ENCODE measurements around the gene LARP4B.

LARP4B gene

DNA sequence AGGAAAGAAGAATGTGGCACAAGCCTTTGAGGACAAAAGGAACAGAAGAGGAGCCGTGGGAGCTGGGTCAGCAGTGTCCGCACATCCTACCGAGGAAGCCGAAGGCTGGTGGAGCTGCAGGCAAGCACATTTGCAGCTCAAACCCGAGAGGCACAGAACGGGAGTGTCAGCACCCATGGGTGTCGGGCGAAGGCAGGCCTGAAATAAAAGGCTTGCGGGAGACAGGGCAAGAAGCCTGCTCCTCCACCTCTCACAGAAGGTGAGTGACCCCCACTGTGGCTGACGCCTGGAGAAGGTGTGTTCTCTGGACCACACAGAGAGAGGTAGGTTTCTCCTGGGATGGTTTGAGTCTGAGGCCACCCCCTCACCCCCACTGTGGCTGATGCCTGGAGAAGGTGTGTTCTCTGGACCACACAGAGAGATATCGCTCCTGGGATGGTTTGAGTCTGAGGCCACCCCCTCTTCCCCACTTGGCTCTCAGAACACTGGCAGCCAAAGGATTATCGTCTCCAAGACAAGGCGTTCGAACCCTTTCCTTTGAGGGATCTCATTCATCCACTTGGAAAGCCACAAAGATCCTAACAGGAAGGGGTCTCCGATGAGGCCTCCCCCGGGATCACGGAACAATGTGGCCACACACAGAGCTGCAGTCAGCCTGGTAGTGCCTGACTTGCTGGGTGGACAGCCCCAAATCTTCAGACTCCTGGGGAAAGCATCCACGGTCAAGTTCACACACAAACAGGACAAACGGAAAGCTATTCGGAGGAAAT, 35.1 kb upstream of the LARP4B start:
- H3K27ac ChIP-seq: no peak overlapping the region
- TF ChIP-seq, protein P1, sequence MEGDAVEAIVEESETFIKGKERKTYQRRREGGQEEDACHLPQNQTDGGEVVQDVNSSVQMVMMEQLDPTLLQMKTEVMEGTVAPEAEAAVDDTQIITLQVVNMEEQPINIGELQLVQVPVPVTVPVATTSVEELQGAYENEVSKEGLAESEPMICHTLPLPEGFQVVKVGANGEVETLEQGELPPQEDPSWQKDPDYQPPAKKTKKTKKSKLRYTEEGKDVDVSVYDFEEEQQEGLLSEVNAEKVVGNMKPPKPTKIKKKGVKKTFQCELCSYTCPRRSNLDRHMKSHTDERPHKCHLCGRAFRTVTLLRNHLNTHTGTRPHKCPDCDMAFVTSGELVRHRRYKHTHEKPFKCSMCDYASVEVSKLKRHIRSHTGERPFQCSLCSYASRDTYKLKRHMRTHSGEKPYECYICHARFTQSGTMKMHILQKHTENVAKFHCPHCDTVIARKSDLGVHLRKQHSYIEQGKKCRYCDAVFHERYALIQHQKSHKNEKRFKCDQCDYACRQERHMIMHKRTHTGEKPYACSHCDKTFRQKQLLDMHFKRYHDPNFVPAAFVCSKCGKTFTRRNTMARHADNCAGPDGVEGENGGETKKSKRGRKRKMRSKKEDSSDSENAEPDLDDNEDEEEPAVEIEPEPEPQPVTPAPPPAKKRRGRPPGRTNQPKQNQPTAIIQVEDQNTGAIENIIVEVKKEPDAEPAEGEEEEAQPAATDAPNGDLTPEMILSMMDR (conservative IDR thresholded peaks at IDR 0.05): no peak

DNA sequence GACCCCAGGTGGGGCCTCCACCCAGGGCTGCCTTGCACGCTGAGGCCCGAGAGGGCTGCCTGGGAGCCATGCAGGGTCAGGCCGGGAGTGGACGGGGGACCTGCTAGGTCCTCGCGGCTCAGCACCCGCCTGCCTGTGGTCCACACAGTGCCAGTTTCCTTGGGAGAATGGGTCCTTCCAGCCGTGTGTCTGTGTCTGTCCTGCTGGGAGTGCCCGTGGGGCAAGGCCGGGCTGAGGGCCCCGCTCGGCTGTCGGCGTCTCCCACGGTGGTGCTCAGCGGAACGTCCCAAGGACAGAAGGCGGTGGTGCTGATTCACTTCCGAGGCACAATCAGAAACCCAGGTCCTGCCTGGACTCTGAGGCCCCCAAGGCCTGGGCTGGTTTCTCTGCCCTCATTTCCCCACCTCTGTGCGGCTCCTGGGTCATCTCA, 33.5 kb upstream of the LARP4B start:
- TF ChIP-seq, protein P1 (conservative IDR thresholded peaks at IDR 0.05): no peak
- no peak overlapping the region for H3K27ac ChIP-seq

DNA sequence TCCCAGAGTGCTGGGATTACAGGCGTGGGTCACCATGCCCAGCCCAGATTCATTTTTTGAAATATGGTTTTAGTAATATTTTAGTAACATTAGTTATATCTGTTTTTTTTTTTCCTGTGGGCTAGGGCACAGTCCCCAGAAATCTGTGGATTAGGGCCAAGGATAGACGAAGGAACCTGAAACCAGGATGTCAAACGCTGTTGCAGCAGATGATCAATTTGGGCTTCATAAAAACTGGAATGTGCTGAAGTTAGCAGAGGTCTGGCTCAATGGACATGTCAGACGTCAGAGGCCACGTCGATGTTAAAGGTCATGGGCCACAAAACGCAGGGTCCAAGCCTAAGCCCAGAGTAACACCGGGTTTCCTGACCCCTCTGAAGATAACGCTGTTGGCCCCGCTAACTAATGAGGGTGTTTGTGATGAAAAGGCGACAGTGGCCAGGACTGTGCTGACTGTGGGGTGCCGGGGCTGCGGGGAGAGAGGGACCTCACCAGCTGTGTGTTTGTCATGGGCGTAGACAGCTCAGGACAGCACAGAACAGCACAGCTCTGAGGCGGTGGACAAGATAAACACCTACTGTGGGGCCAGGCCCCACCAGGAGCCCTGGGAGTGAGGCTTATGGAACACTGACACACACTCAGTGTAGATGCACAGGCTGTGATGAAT, 32.9 kb upstream of the LARP4B start:
- TF ChIP-seq, protein P1 (conservative IDR thresholded peaks at IDR 0.05): no peak
- no peak overlapping the region for H3K27ac ChIP-seq

DNA sequence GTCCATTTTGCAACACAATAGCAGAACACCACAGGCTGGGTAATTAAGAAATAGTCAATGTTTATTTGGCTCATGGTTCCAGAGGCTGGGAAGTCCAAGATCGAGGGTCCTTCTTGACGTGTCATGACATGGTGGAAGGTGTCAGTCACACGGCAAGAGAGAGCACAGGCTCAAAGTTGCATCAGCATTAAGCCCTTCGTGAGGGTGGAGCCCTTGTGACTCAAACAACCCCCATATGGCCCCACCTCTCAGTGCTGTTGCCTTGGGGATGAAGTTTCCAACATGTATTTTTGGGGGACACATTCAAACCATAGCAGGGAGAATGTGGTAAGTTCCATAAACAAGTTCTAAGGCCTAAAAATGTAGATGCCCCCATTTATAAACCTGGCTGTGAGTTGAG, 32.1 kb upstream of the LARP4B start:
- TF ChIP-seq, protein P1 (conservative IDR thresholded peaks at IDR 0.05): no peak
- H3K27ac ChIP-seq: no peak overlapping the region

DNA sequence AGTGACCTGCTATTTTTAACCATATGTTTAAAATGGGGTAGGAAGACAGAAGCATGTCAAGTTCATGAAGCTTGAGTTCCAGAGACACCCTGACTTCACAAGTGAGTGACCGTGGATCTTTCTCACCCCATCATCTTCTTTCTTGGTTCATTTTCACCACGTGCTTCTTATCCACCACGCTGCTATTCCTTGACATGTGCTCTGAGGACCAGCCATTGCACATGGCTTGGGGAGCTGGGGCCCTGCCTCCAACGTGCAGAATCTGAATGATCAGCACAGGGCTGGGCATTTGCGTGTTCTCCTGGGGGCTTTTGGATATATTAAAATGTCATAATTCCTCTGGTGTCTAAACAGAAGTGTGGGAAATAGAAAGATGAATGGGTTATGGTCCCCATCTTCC, 31.7 kb upstream of the LARP4B start:
- TF ChIP-seq, protein P1 (conservative IDR thresholded peaks at IDR 0.05): no peak
- H3K27ac ChIP-seq: no peak overlapping the region

DNA sequence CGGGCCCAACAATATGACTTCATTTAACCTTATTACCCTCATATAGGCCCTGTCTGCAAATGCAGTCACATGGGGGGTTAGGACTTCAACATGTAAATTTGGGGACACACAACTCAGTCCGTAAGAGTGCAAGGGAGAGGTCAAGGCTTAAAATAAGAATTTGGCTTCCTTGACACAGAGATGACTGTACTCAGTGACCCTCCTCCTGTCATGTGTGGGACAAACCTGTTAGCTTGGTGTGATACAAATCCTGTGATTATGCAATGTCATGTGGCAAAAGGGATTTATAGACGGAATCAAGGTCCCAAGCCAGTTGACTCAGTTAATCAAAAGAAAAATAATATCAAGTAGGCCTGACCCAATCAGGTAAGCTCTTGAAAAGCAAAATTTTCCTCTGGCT, 30.8 kb upstream of the LARP4B start:
- H3K27ac ChIP-seq: no peak overlapping the region
- TF ChIP-seq, protein P1 (conservative IDR thresholded peaks at IDR 0.05): no peak

DNA sequence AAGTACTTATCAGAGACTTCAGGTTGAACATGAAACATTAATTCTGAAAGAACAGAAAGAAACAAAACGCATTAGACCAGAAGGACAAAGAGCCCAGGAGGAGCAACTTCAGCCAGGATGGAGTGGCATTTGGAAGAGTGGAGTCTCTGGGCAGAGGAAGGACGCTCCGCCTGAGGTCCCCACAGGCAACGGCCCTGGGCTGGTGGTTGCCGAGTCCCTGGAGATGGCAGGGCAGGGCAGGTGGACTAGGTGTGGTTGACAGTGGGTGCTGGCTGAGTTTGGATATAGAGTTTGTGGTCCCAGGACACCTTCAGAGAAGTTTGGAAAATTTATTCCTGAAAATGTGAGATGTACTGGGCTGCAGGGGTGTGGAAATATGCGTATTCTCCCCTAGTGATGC, 27.4 kb upstream of the LARP4B start:
- TF ChIP-seq, protein P1 (conservative IDR thresholded peaks at IDR 0.05): no peak
- H3K27ac ChIP-seq: no peak overlapping the region

Data from VCaP (cell line).